Gastrocnemius medialis (tissue), 4 donors: Measurements from ENCODE around the gene OR2T27. TPM values are rescaled to one million over a fixed set of nuclear protein-coding genes. Genes with fewer than 3 reads are reported as not detected.
"Not testable (repeated sequence)": the region's sequence is repeated elsewhere in the genome, so short reads cannot be mapped to it uniquely, and the experiment has no call there.

ENCODE experiments used
- ATAC-seq, 2 donors: fragments of 150-250 bp; one replicate each; pipeline ENCODE4 v1.9.1; 2016
- DNase-seq, 2 donors: peaks; one replicate each; pipeline ENCODE4 v3.0.0-alpha.2; 2019
- H3K27ac ChIP-seq, 4 donors: fragments of 200-600 bp; sonication (generic); 1 replicate in 1 of 4; 2 replicates in 3 of 4; pipeline ENCODE4 v1.5.1; 2016 to 2018; ENCODE audit warnings: mild to moderate bottlenecking in 2 of 4, moderate library complexity in 1 of 4
- H3K27me3 ChIP-seq, 3 donors: fragments of 200-600 bp; sonication (generic) in 2 of 3; 1 replicate in 1 of 3; 2 replicates in 2 of 3; pipeline versions ENCODE4 v1.5.1 to v1.6.0; 2016 to 2019; ENCODE audit warnings: mild to moderate bottlenecking in 1 of 3, moderate library complexity in 1 of 3
- H3K36me3 ChIP-seq, 2 donors: fragments of 200-600 bp; sonication (generic) in 1 of 2; one replicate each; pipeline ENCODE4 v1.5.1; 2017 to 2018
- H3K4me1 ChIP-seq, 2 donors: fragments of 200-600 bp; sonication (generic) in 1 of 2; one replicate each; pipeline ENCODE4 v1.5.1; 2016 to 2017; ENCODE audit warnings: mild to moderate bottlenecking in 2 of 2
- H3K4me3 ChIP-seq, 4 donors: fragments of 200-600 bp; sonication (generic) in 3 of 4; 1 replicate in 1 of 4; 2 replicates in 3 of 4; pipeline ENCODE4 v1.5.1; 2016 to 2019; ENCODE audit warnings: mild to moderate bottlenecking in 2 of 4
- H3K9me3 ChIP-seq, 3 donors: fragments of 200-600 bp; sonication (generic) in 2 of 3; 1 replicate in 1 of 3; 2 replicates in 2 of 3; pipeline ENCODE4 v1.5.1; 2016 to 2019
- CTCF ChIP-seq, 5 experiments: fragments of 450-650 bp in 3 of 5; fragments of 200-600 bp in 2 of 5; sonication (generic) in 2 of 5; IDR thresholded peaks in 4 of 5; conservative IDR thresholded peaks in 1 of 5; 1 replicate in 4 of 5; 2 replicates in 1 of 5; pipeline ENCODE4 v1.5.1; 2016 to 2019; ENCODE audit warnings: antibody characterized with exemption in 5 of 5, mild to moderate bottlenecking in 3 of 5, moderate library complexity in 3 of 5
- POLR2A ChIP-seq, 2 donors: fragments of 450-650 bp; IDR thresholded peaks; one replicate each; pipeline ENCODE4 v1.6.1; 2017; ENCODE audit warnings: antibody characterized with exemption in 2 of 2, mild to moderate bottlenecking in 2 of 2, moderate library complexity in 2 of 2
- in situ Hi-C, 4 donors: fragments of 200-750 bp; cut with MboI; loops; one replicate each; pipeline versions ENCODE4 v1.15.0 to v1.8.0; 2017; ENCODE audit warnings: low sequenced_read_pairs in 4 of 4
- intact Hi-C: fragments of 100-400 bp; cut with DNase I; formaldehyde crosslinking; loops from one replicate; pipeline ENCODE4 v1.15.1; 2023; ENCODE audit warnings: low total_unique reads
- total RNA-seq, 4 donors: library from RNA; depleted of rRNA; stranded (reverse); fragments of >200 nt; gene quantifications; one replicate each; pipeline versions ENCODE4 v1.1.0 to v1.2.3, GENCODE V29; 2016

The OR2T27 gene
- total RNA-seq, result not detected

- H3K4me3 ChIP-seq, H3K4me1 ChIP-seq, DNase-seq, intact Hi-C loops, H3K9me3 ChIP-seq, H3K36me3 ChIP-seq, ATAC-seq, H3K27me3 ChIP-seq, H3K27ac ChIP-seq, in situ Hi-C loops: not testable (repeated sequence)
Observed at GRCh38 chr1:248655354-248655753, at the start of gene OR2T27. Gene OR2T27 (minus strand): TSS chr1:248655528. CDS start chr1:248650884, 4,644 bp downstream.

GRCh38 chr1:248704606-248705005, 49.3 kb upstream of the OR2T27 start:
- no peak for DNase-seq
- TF ChIP-seq POLR2A (IDR thresholded peaks at IDR 0.05), result no peak
- TF ChIP-seq CTCF (IDR thresholded peaks at IDR 0.05 in 4 of 5, conservative IDR thresholded peaks at IDR 0.05 in 1 of 5), result no peak
- Histone ChIP-seq H3K4me3 (no peak overlapping the region), H3K9me3 (no peaks in the 10 kb centered on the region), H3K4me1 (no peaks in the 10 kb centered on the region), H3K27me3 (no peaks in the 10 kb centered on the region), H3K36me3 (no peaks in the 10 kb centered on the region), H3K27ac (no peak overlapping the region)
- intact Hi-C loops (no loop called here), in situ Hi-C loops (no loop called here)
- no peak for ATAC-seq

- Histone ChIP-seq H3K4me3 (no peak overlapping the region), H3K9me3 (no peaks in the 10 kb centered on the region), H3K27me3 (no peaks in the 10 kb centered on the region), H3K4me1 (no peaks in the 10 kb centered on the region), H3K36me3 (no peaks in the 10 kb centered on the region), H3K27ac (no peak overlapping the region)
- TF ChIP-seq CTCF (IDR thresholded peaks at IDR 0.05 in 4 of 5, conservative IDR thresholded peaks at IDR 0.05 in 1 of 5), result no peak
- TF ChIP-seq POLR2A (IDR thresholded peaks at IDR 0.05), result no peak
- in situ Hi-C loops, result no loop called here
- ATAC-seq, result no peak
- DNase-seq, result no peak
- intact Hi-C loops, result no loop called here
Observed at GRCh38 chr1:248703674-248704073, 48.3 kb upstream of the OR2T27 start.

DNA sequence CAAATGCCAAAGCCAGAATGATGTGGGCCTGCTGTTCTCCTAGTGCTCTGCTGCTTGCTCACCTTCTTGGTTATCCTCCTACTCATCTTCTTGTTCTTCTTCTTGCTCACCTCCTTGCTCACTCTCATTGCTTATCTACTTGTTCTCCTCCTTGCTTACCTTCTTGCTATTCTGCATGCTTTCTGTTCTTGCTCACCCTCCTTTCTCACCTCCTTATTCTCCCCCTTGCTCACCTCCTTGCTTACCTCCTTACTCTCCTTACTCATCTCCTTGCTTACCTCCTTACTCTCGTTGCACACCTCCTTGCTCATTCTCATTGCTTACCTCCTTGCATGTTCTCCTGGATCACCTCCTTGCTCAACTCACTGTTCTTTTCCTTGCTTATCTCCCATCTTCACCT, 47.4 kb upstream of the OR2T27 start, which contains the start of gene OR14I1:
Gene OR14I1, minus strand, starts transcription at position 53 of the 400 bp plus-strand sequence.
- no peaks in the 10 kb centered on the region for H3K4me1 ChIP-seq
- no peak for ATAC-seq
- H3K27me3 ChIP-seq, result no peaks in the 10 kb centered on the region
- no peaks in the 10 kb centered on the region for H3K9me3 ChIP-seq
- in situ Hi-C loops, result no loop called here
- no peak within 1 kb of the TSS for H3K27ac ChIP-seq
- no peak within 1 kb of the TSS for H3K4me3 ChIP-seq
- DNase-seq, result no peak
- intact Hi-C loops, result no loop called here
- H3K36me3 ChIP-seq, result no peaks in the 10 kb centered on the region
- TF ChIP-seq CTCF (IDR thresholded peaks at IDR 0.05 in 4 of 5, conservative IDR thresholded peaks at IDR 0.05 in 1 of 5) (no peak), POLR2A (IDR thresholded peaks at IDR 0.05) (no peak)

- no peaks in the 10 kb centered on the region for H3K4me1 ChIP-seq
- intact Hi-C loops, result no loop called here
- H3K4me3 ChIP-seq, result no peak overlapping the region
- H3K27ac ChIP-seq, result no peak overlapping the region
- TF ChIP-seq CTCF (IDR thresholded peaks at IDR 0.05 in 4 of 5, conservative IDR thresholded peaks at IDR 0.05 in 1 of 5) (no peak), POLR2A (IDR thresholded peaks at IDR 0.05) (no peak)
- H3K9me3 ChIP-seq, result no peaks in the 10 kb centered on the region
- no peak for DNase-seq
- H3K27me3 ChIP-seq, result no peaks in the 10 kb centered on the region
- no peaks in the 10 kb centered on the region for H3K36me3 ChIP-seq
- in situ Hi-C loops, result no loop called here
- no peak for ATAC-seq
Observed at GRCh38 chr1:248699099-248699498, 43.8 kb upstream of the OR2T27 start.
